ENCODE measurements around the gene EPB41L5. TPM values are rescaled to one million over a fixed set of nuclear protein-coding genes. Genes with fewer than 3 reads are reported as not detected.
"Not testable (repeated sequence)": the region's sequence is repeated elsewhere in the genome, so short reads cannot be mapped to it uniquely, and the experiment has no call there.

The EPB41L5 gene
- polyA plus RNA-seq, 2 donors: 4.1 to 8.9 TPM

GRCh38 chr2:120148669-120149068, 135.8 kb downstream of the EPB41L5 start:
- 89 to 93% methylated on average over 3 of the region's 3 CpGs for WGBS, 2 donors
- Histone ChIP-seq H3K27ac (ENCODE audit: low read depth in 2 of 2, low read length in 1 of 2) (no peak overlapping the region), H3K36me3 (ENCODE audit: control insufficient read depth in 2 of 2, insufficient read depth in 2 of 2, low read length in 1 of 2) (no peaks in the 10 kb centered on the region), H3K27me3 (ENCODE audit: control insufficient read depth in 1 of 2, insufficient read depth in 2 of 2, low read length in 2 of 2) (no peaks in the 10 kb centered on the region), H3K4me1 (ENCODE audit: control insufficient read depth in 2 of 2, insufficient read depth in 2 of 2, low read length in 1 of 2) (no peaks in the 10 kb centered on the region), H3K9me3 (ENCODE audit: control insufficient read depth in 2 of 2, insufficient read depth in 1 of 2, low read depth in 1 of 2, low read length in 1 of 2) (peaks cover 0 to 3% of the 10 kb centered on the region in 2 donors), H3K4me3 (ENCODE audit: low read depth in 1 of 2, low read length in 2 of 2) (no peak overlapping the region)

GRCh38 chr2:120149406-120149805, 136.5 kb downstream of the EPB41L5 start:
- H3K27me3 ChIP-seq (ENCODE audit: control insufficient read depth in 1 of 2, insufficient read depth in 2 of 2, low read length in 2 of 2): no peaks in the 10 kb centered on the region
- no peaks in the 10 kb centered on the region for H3K4me1 ChIP-seq (ENCODE audit: control insufficient read depth in 2 of 2, insufficient read depth in 2 of 2, low read length in 1 of 2)
- H3K9me3 ChIP-seq (ENCODE audit: control insufficient read depth in 2 of 2, insufficient read depth in 1 of 2, low read depth in 1 of 2, low read length in 1 of 2): peaks cover 0 to 3% of the 10 kb centered on the region in 2 donors
- H3K36me3 ChIP-seq (ENCODE audit: control insufficient read depth in 2 of 2, insufficient read depth in 2 of 2, low read length in 1 of 2): no peaks in the 10 kb centered on the region
- no peak overlapping the region for H3K27ac ChIP-seq (ENCODE audit: low read depth in 2 of 2, low read length in 1 of 2)
- no peak overlapping the region for H3K4me3 ChIP-seq (ENCODE audit: low read depth in 1 of 2, low read length in 2 of 2)
- WGBS, 2 donors: 97 to 98% methylated on average over 2 of the region's 2 CpGs

- no peaks in the 10 kb centered on the region for H3K4me1 ChIP-seq (ENCODE audit: control insufficient read depth in 2 of 2, insufficient read depth in 2 of 2, low read length in 1 of 2)
- H3K27ac ChIP-seq (ENCODE audit: low read depth in 2 of 2, low read length in 1 of 2): no peak overlapping the region
- 97 to 98% methylated on average over 4 of the region's 4 CpGs for WGBS, 2 donors
- no peak overlapping the region for H3K4me3 ChIP-seq (ENCODE audit: low read depth in 1 of 2, low read length in 2 of 2)
- peaks cover 0 to 3% of the 10 kb centered on the region in 2 donors for H3K9me3 ChIP-seq (ENCODE audit: control insufficient read depth in 2 of 2, insufficient read depth in 1 of 2, low read depth in 1 of 2, low read length in 1 of 2)
- H3K27me3 ChIP-seq (ENCODE audit: control insufficient read depth in 1 of 2, insufficient read depth in 2 of 2, low read length in 2 of 2): no peaks in the 10 kb centered on the region
- H3K36me3 ChIP-seq (ENCODE audit: control insufficient read depth in 2 of 2, insufficient read depth in 2 of 2, low read length in 1 of 2): no peaks in the 10 kb centered on the region
These were observed 137.2 kb downstream of the EPB41L5 start for GRCh38 chr2:120150040-120150482.

- no peak overlapping the region for H3K4me3 ChIP-seq (ENCODE audit: low read depth in 1 of 2, low read length in 2 of 2)
- no peaks in the 10 kb centered on the region for H3K27me3 ChIP-seq (ENCODE audit: control insufficient read depth in 1 of 2, insufficient read depth in 2 of 2, low read length in 2 of 2)
- H3K36me3 ChIP-seq (ENCODE audit: control insufficient read depth in 2 of 2, insufficient read depth in 2 of 2, low read length in 1 of 2): peaks cover 0 to 3% of the 10 kb centered on the region in 2 donors
- H3K9me3 ChIP-seq (ENCODE audit: control insufficient read depth in 2 of 2, insufficient read depth in 1 of 2, low read depth in 1 of 2, low read length in 1 of 2): no peaks in the 10 kb centered on the region
- H3K4me1 ChIP-seq (ENCODE audit: control insufficient read depth in 2 of 2, insufficient read depth in 2 of 2, low read length in 1 of 2): no peaks in the 10 kb centered on the region
- WGBS, 2 donors: 93 to 94% methylated on average over 3 of the region's 3 CpGs
- no peak overlapping the region for H3K27ac ChIP-seq (ENCODE audit: low read depth in 2 of 2, low read length in 1 of 2)
These were observed 142.4 kb downstream of the EPB41L5 start for GRCh38 chr2:120155308-120155707.

- WGBS, 2 donors: 83 to 89% methylated on average over 2 of the region's 2 CpGs
- H3K27ac ChIP-seq (ENCODE audit: low read depth in 2 of 2, low read length in 1 of 2); H3K4me3 ChIP-seq (ENCODE audit: low read depth in 1 of 2, low read length in 2 of 2); H3K4me1 ChIP-seq (ENCODE audit: control insufficient read depth in 2 of 2, insufficient read depth in 2 of 2, low read length in 1 of 2); H3K9me3 ChIP-seq (ENCODE audit: control insufficient read depth in 2 of 2, insufficient read depth in 1 of 2, low read depth in 1 of 2, low read length in 1 of 2); H3K36me3 ChIP-seq (ENCODE audit: control insufficient read depth in 2 of 2, insufficient read depth in 2 of 2, low read length in 1 of 2); H3K27me3 ChIP-seq (ENCODE audit: control insufficient read depth in 1 of 2, insufficient read depth in 2 of 2, low read length in 2 of 2): not testable (repeated sequence)
These were observed 145.8 kb downstream of the EPB41L5 start for GRCh38 chr2:120158658-120159057.

- Histone ChIP-seq H3K4me3 (ENCODE audit: low read depth in 1 of 2, low read length in 2 of 2) (no peak overlapping the region), H3K27ac (ENCODE audit: low read depth in 2 of 2, low read length in 1 of 2) (no peak overlapping the region), H3K4me1 (ENCODE audit: control insufficient read depth in 2 of 2, insufficient read depth in 2 of 2, low read length in 1 of 2) (no peaks in the 10 kb centered on the region), H3K36me3 (ENCODE audit: control insufficient read depth in 2 of 2, insufficient read depth in 2 of 2, low read length in 1 of 2) (no peaks in the 10 kb centered on the region), H3K27me3 (ENCODE audit: control insufficient read depth in 1 of 2, insufficient read depth in 2 of 2, low read length in 2 of 2) (no peaks in the 10 kb centered on the region), H3K9me3 (ENCODE audit: control insufficient read depth in 2 of 2, insufficient read depth in 1 of 2, low read depth in 1 of 2, low read length in 1 of 2) (no peaks in the 10 kb centered on the region)
These were observed 148.3 kb downstream of the EPB41L5 start for GRCh38 chr2:120161190-120161589.

- 84% methylated on average over 5 of the region's 5 CpGs for whole genome bisulfite sequencing, 2 donors
- Histone ChIP-seq H3K27ac (ENCODE audit: low read depth in 2 of 2, low read length in 1 of 2) (no peak overlapping the region), H3K9me3 (ENCODE audit: control insufficient read depth in 2 of 2, insufficient read depth in 1 of 2, low read depth in 1 of 2, low read length in 1 of 2) (no peaks in the 10 kb centered on the region), H3K4me3 (ENCODE audit: low read depth in 1 of 2, low read length in 2 of 2) (no peak overlapping the region), H3K4me1 (ENCODE audit: control insufficient read depth in 2 of 2, insufficient read depth in 2 of 2, low read length in 1 of 2) (no peaks in the 10 kb centered on the region), H3K36me3 (ENCODE audit: control insufficient read depth in 2 of 2, insufficient read depth in 2 of 2, low read length in 1 of 2) (no peaks in the 10 kb centered on the region), H3K27me3 (ENCODE audit: control insufficient read depth in 1 of 2, insufficient read depth in 2 of 2, low read length in 2 of 2) (no peaks in the 10 kb centered on the region)
These were observed 149.8 kb downstream of the EPB41L5 start for GRCh38 chr2:120162716-120163115.

GRCh38 chr2:120167272-120167671, 154.4 kb downstream of the EPB41L5 start:
- Histone ChIP-seq H3K9me3 (ENCODE audit: control insufficient read depth in 2 of 2, insufficient read depth in 1 of 2, low read depth in 1 of 2, low read length in 1 of 2) (no peaks in the 10 kb centered on the region), H3K36me3 (ENCODE audit: control insufficient read depth in 2 of 2, insufficient read depth in 2 of 2, low read length in 1 of 2) (no peaks in the 10 kb centered on the region), H3K27ac (ENCODE audit: low read depth in 2 of 2, low read length in 1 of 2) (no peak overlapping the region), H3K4me1 (ENCODE audit: control insufficient read depth in 2 of 2, insufficient read depth in 2 of 2, low read length in 1 of 2) (no peaks in the 10 kb centered on the region), H3K4me3 (ENCODE audit: low read depth in 1 of 2, low read length in 2 of 2) (no peak overlapping the region), H3K27me3 (ENCODE audit: control insufficient read depth in 1 of 2, insufficient read depth in 2 of 2, low read length in 2 of 2) (no peaks in the 10 kb centered on the region)
- 98 to 100% methylated on average over 2 of the region's 2 CpGs for WGBS, 2 donors

- Histone ChIP-seq H3K36me3 (ENCODE audit: control insufficient read depth in 2 of 2, insufficient read depth in 2 of 2, low read length in 1 of 2) (no peaks in the 10 kb centered on the region), H3K27me3 (ENCODE audit: control insufficient read depth in 1 of 2, insufficient read depth in 2 of 2, low read length in 2 of 2) (no peaks in the 10 kb centered on the region), H3K4me1 (ENCODE audit: control insufficient read depth in 2 of 2, insufficient read depth in 2 of 2, low read length in 1 of 2) (no peaks in the 10 kb centered on the region), H3K9me3 (ENCODE audit: control insufficient read depth in 2 of 2, insufficient read depth in 1 of 2, low read depth in 1 of 2, low read length in 1 of 2) (no peaks in the 10 kb centered on the region), H3K4me3 (ENCODE audit: low read depth in 1 of 2, low read length in 2 of 2) (no peak overlapping the region), H3K27ac (ENCODE audit: low read depth in 2 of 2, low read length in 1 of 2) (no peak overlapping the region)
These were observed 156.1 kb downstream of the EPB41L5 start for GRCh38 chr2:120169020-120169419.

- 15 to 29% methylated on average over 6 of the region's 6 CpGs for WGBS, 2 donors
- Histone ChIP-seq H3K27me3 (ENCODE audit: control insufficient read depth in 1 of 2, insufficient read depth in 2 of 2, low read length in 2 of 2) (no peaks in the 10 kb centered on the region), H3K36me3 (ENCODE audit: control insufficient read depth in 2 of 2, insufficient read depth in 2 of 2, low read length in 1 of 2) (no peaks in the 10 kb centered on the region), H3K4me3 (ENCODE audit: low read depth in 1 of 2, low read length in 2 of 2) (no peak overlapping the region), H3K27ac (ENCODE audit: low read depth in 2 of 2, low read length in 1 of 2) (no peak overlapping the region), H3K9me3 (ENCODE audit: control insufficient read depth in 2 of 2, insufficient read depth in 1 of 2, low read depth in 1 of 2, low read length in 1 of 2) (no peaks in the 10 kb centered on the region), H3K4me1 (ENCODE audit: control insufficient read depth in 2 of 2, insufficient read depth in 2 of 2, low read length in 1 of 2) (peaks cover 0 to 7% of the 10 kb centered on the region in 2 donors)
These were observed 162.2 kb downstream of the EPB41L5 start for GRCh38 chr2:120174963-120175581.

Data from esophagus (tissue), 2 donors.